Stomach (tissue), 9 donors: ENCODE data around the gene TNS3. TPM values are rescaled to one million over a fixed set of nuclear protein-coding genes. Genes with fewer than 3 reads are reported as not detected.

ENCODE experiments used
- DNase-seq, 2 donors: peaks; one replicate each; pipeline versions ENCODE4 v3.0.0 to v3.0.0-alpha.2; 2013 to 2019
- H3K27ac ChIP-seq, 5 donors: fragments of 200-600 bp in 4 of 5; sonication (generic) in 4 of 5; one replicate each; pipeline ENCODE4 v1.5.1; 2013 to 2019; ENCODE audit warnings: mild to moderate bottlenecking in 1 of 5, moderate library complexity in 1 of 5
- H3K27me3 ChIP-seq, 3 donors: fragments of 200-600 bp; sonication (generic); one replicate each; pipeline ENCODE4 v1.5.1; 2017 to 2019; ENCODE audit warnings: mixed run types in 1 of 3
- H3K36me3 ChIP-seq, 4 donors: fragments of 200-600 bp; sonication (generic); 1 replicate in 3 of 4; 2 replicates in 1 of 4; pipeline ENCODE4 v1.5.1; 2016 to 2019
- H3K4me1 ChIP-seq, 4 donors: fragments of 200-600 bp; sonication (generic); one replicate each; pipeline ENCODE4 v1.5.1; 2016 to 2019
- H3K4me3 ChIP-seq, 4 donors: fragments of 200-600 bp; sonication (generic) in 3 of 4; one replicate each; pipeline ENCODE4 v1.5.1; 2016 to 2019; ENCODE audit warnings: mild to moderate bottlenecking in 1 of 4
- H3K9me3 ChIP-seq, 4 donors: fragments of 200-600 bp; sonication (generic); one replicate each; pipeline ENCODE4 v1.5.1; 2016 to 2019
- CTCF ChIP-seq, 7 experiments: fragments of 450-650 bp in 4 of 7; fragments of 200-600 bp in 3 of 7; sonication (generic) in 3 of 7; IDR thresholded peaks; one replicate each; pipeline ENCODE4 v1.5.1; 2016 to 2019; ENCODE audit warnings: antibody characterized with exemption in 7 of 7, control low read depth in 2 of 7, mild to moderate bottlenecking in 1 of 7
- EP300 ChIP-seq: sonication (generic); formaldehyde crosslinking; IDR thresholded peaks from one replicate; pipeline ENCODE4 v1.6.1; 2017; ENCODE audit warnings: antibody characterized with exemption
- POLR2A ChIP-seq, 4 donors: fragments of 450-650 bp; IDR thresholded peaks; one replicate each; pipeline ENCODE4 v1.6.1; 2016; ENCODE audit warnings: antibody characterized with exemption in 4 of 4, control low read depth in 2 of 4, mild to moderate bottlenecking in 1 of 4, moderate library complexity in 1 of 4
- POLR2AphosphoS5 ChIP-seq, 3 donors: sonication (generic); formaldehyde crosslinking; IDR thresholded peaks; one replicate each; pipeline ENCODE4 v1.6.1; 2016; ENCODE audit warnings: antibody characterized with exemption in 3 of 3
- WGBS, 5 donors: extraction: QIAGEN DNeasy Blood & Tissue Kit in 3 of 5; methylation state at CpG; one replicate each; pipeline versions ENCODE4 v1.1.5 to v1.1.7; 2013 to 2018; 5-methylcytosine and 5-hydroxymethylcytosine counted together
- intact Hi-C: fragments of 100-400 bp; cut with DNase I; formaldehyde crosslinking; loops from one replicate; pipeline ENCODE4 v1.15.1; 2023; ENCODE audit warnings: low total_unique reads
- polyA plus RNA-seq, 3 donors: library from polyadenylated mRNA; stranded (reverse); fragments of 200-250 nt; gene quantifications; one replicate each; pipeline ENCODE4 v1.2.3, GENCODE V29; 2013
- total RNA-seq, 5 donors: library from RNA; depleted of rRNA; stranded (reverse); fragments of >200 nt; gene quantifications; one replicate each; pipeline versions ENCODE4 v1.1.0 to v1.2.3, GENCODE V29; 2014 to 2016
- donor health status: healthy with polysubstance abuse.
- donor health status: Bipolar disorder and iron deficiency.
- donor health status: healthy.

The TNS3 gene
- total and polyA plus RNA-seq, 8 donors = 10.0 to 105 (median 41.0) TPM

DNA sequence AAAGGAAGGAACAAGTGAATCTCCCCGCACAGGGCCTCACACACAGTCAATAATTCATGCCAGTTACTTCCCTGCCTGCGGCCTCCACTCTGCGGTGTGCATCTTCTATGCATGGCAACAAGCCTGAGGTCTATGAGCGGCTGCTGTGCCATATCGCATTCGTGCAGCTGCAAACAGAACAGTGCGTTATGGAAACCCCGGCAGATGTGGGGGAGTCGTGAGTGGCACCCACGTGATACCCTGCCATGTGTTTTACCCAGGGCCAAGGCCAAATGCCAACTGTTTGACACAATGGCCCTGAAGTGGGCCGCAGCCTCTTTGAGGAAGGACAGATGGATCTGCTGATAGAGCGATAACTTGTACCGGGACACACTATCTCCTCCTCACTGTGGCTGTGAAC lies 13.4 kb downstream of the TNS3 start:
- H3K27ac ChIP-seq = peak overlapping the region in 2 of 5 donors; percentile 1 to 26
- peak in 1 of 2 donors; percentile 58 for DNase-seq
- no peaks in the 10 kb centered on the region for H3K36me3 ChIP-seq
- TF ChIP-seq CTCF (IDR thresholded peaks at IDR 0.05) = no peak
- TF ChIP-seq EP300 = no peak
- TF ChIP-seq POLR2A (IDR thresholded peaks at IDR 0.05) = no peak
- no peak for TF ChIP-seq POLR2AphosphoS5 (IDR thresholded peaks at IDR 0.05)
- 67 to 76% (median 71%) methylated on average over 13 of the region's 13 CpGs for WGBS, 5 donors
- H3K4me3 ChIP-seq = no peak overlapping the region
- H3K27me3 ChIP-seq = no peaks in the 10 kb centered on the region
- intact Hi-C loops = no loop called here
- peaks cover 34 to 69% (median 48%) of the 10 kb centered on the region in 4 donors for H3K4me1 ChIP-seq
- no peaks in the 10 kb centered on the region for H3K9me3 ChIP-seq

DNA sequence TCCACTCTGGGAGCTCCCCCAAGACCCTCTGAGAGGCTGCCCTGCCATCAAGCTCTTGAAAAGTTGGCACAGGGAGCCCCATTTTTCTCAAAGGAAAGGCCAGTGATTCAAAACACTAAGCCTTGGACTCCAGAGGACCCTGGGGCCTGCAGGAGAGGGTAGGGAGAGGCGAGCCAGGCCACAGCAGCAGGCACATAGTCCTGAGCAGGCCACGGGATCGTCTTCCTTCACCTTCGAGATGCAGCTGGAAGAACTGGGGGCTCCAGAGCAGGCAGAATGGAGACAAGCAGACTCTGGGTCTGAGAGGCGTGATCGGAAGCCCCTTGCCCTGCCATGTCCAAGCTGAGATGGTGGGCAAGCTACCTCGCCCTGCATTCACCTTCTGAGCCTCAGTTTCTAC lies 13.9 kb downstream of the TNS3 start:
- Histone ChIP-seq H3K27ac (peak overlapping the region in 2 of 5 donors; percentile 26 to 51), H3K36me3 (no peaks in the 10 kb centered on the region), H3K27me3 (no peaks in the 10 kb centered on the region), H3K9me3 (no peaks in the 10 kb centered on the region), H3K4me1 (peaks cover 29 to 64% (median 45%) of the 10 kb centered on the region in 4 donors), H3K4me3 (no peak overlapping the region)
- TF ChIP-seq POLR2A (IDR thresholded peaks at IDR 0.05) = no peak
- no peak for TF ChIP-seq CTCF (IDR thresholded peaks at IDR 0.05)
- TF ChIP-seq EP300 = no peak
- TF ChIP-seq POLR2AphosphoS5 (IDR thresholded peaks at IDR 0.05) = no peak
- DNase-seq = no peak
- 92 to 96% (median 94%) methylated on average over 7 of the region's 7 CpGs; no CpG with 5 or more reads in 1 of the 5 donors for WGBS, 5 donors
- intact Hi-C loops = no loop called here

DNA sequence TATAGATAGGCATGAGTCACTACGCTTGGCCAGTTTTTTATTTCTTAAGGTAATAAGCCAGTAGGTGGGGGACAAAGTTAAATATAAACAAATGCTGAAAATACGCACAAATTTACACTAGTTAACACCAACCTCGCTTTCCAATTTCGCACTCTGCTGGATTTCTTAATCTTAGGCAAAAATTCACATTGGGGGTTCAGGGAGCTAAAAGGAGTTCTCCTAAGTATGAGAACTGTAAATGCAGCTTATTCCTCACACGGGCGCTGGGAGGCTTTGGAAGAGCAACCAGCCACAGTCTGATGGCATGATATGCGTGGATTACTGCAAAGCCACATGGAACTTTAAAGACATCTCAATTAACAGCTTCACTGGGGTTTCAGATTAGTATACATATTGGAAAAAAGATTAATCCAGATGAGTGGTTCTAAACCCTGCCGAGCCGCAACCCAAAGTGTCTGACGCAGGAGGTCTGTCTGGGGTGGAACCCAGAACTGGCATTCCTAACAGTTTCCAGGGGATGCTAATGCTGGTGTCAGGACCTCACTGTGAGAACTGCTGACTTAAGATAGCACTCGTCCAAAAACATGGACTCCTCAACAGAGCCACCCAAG lies 16.2 kb downstream of the TNS3 start:
- Histone ChIP-seq H3K27ac (no peak overlapping the region), H3K9me3 (no peaks in the 10 kb centered on the region), H3K27me3 (no peaks in the 10 kb centered on the region), H3K4me1 (peaks cover 8 to 47% (median 29%) of the 10 kb centered on the region in 4 donors), H3K36me3 (no peaks in the 10 kb centered on the region), H3K4me3 (no peak overlapping the region)
- 74 to 87% (median 85%) methylated on average over 11 of the region's 11 CpGs for WGBS, 5 donors
- TF ChIP-seq EP300 (no peak), POLR2AphosphoS5 (IDR thresholded peaks at IDR 0.05) (no peak), CTCF (IDR thresholded peaks at IDR 0.05) (no peak), POLR2A (IDR thresholded peaks at IDR 0.05) (no peak)
- DNase-seq = no peak
- intact Hi-C loops = no loop called here

GRCh38 chr7:47563521-47563920 lies 18.4 kb downstream of the TNS3 start:
- Histone ChIP-seq H3K36me3 (no peaks in the 10 kb centered on the region), H3K9me3 (no peaks in the 10 kb centered on the region), H3K4me1 (peaks cover 0 to 29% (median 20%) of the 10 kb centered on the region in 4 donors), H3K27me3 (no peaks in the 10 kb centered on the region), H3K27ac (no peak overlapping the region), H3K4me3 (no peak overlapping the region)
- no peak for DNase-seq
- TF ChIP-seq CTCF (IDR thresholded peaks at IDR 0.05) (no peak), EP300 (no peak), POLR2A (IDR thresholded peaks at IDR 0.05) (no peak), POLR2AphosphoS5 (IDR thresholded peaks at IDR 0.05) (no peak)
- intact Hi-C loops = no loop called here
- WGBS, 5 donors = 93 to 98% (median 96%) methylated on average over 2 to 4 of the region's 4 CpGs
